Measurements from ENCODE around the gene PLB1.

GRCh38 chr2:28640260-28640907 is 144.5 kb downstream of the PLB1 start:
- TF ChIP-seq POLR2A (IDR thresholded peaks at IDR 0.05), result no peak
- no peak for TF ChIP-seq CTCF (IDR thresholded peaks at IDR 0.05)
